A549 (cell line): ENCODE results near the gene CCR5. TPM values are rescaled to one million over a fixed set of nuclear protein-coding genes. Genes with fewer than 3 reads are reported as not detected.

Experiments used
- ATAC-seq, 2 experiments: fragments of 200-7000 bp in 1 of 2; fragments of >200 bp in 1 of 2; cut with Nextera tagmentation in 1 of 2; cut with Tn5 transposase in 1 of 2; 3 replicates each; pipeline versions ENCODE4 v1.8.0 to v1.9.1; 2018 to 2020; ENCODE audit warnings: mild to moderate bottlenecking in 1 of 2, moderate library complexity in 1 of 2
- CTCF ChIA-PET: fragments of 300-600 bp; sonication (Branson Sonifier 250); formaldehyde crosslinking; extraction: SDS; loops from one replicate; lab custom pipeline; 2021; ENCODE audit warnings: antibody characterized with exemption, inconsistent platforms; lab: Yijun Ruan, JAX
- POLR2A ChIA-PET: fragments of 350-600 bp; formaldehyde crosslinking; extraction: SDS; loops from one replicate; lab custom pipeline; 2021; ENCODE audit warnings: antibody characterized with exemption, inconsistent platforms; lab: Yijun Ruan, JAX
- DNase-seq, 2 experiments: peaks; one replicate each; pipeline versions ENCODE4 v3.0.0 to v3.0.0-alpha.2; 2011 to 2016; ENCODE audit warnings: low read depth in 1 of 2, low spot score in 1 of 2
- FAIRE-seq: peaks from 2 replicates; lab custom pipeline; 2011; peaks lifted over from hg19 to GRCh38; lab: Jason Lieb, UNC
- H3K27ac ChIP-seq, 2 experiments: fragments of >200 bp; sonication (Bioruptor Twin); formaldehyde crosslinking; 3 replicates each; pipeline ENCODE4 v1.5.1; 2016 to 2017
- H3K4me1 ChIP-seq: fragments of >200 bp; sonication (Bioruptor Twin); formaldehyde crosslinking; 3 replicates; pipeline ENCODE4 v1.6.1; 2016
- H3K4me2 ChIP-seq: fragments of >200 bp; sonication (Bioruptor Twin); formaldehyde crosslinking; 3 replicates; pipeline ENCODE4 v1.6.1; 2016
- H3K4me3 ChIP-seq: fragments of >200 bp; sonication (Bioruptor Twin); formaldehyde crosslinking; 3 replicates; pipeline ENCODE4 v1.5.1; 2016
- H3K9me3 ChIP-seq: fragments of >200 bp; sonication (Bioruptor Twin); formaldehyde crosslinking; 3 replicates; pipeline ENCODE4 v1.6.1; 2016
- ATOH8 ChIP-seq: fragments of 250-450 bp; sonication (Bioruptor Pico); IDR thresholded peaks from 2 replicates; pipeline ENCODE4 v1.5.0; 2020; ENCODE audit warnings: low read depth, mild to moderate bottlenecking, moderate library complexity
- CBX2 ChIP-seq: fragments of 200-600 bp; sonication (generic); IDR thresholded peaks from 2 replicates; pipeline ENCODE4 v1.6.1; 2016; ENCODE audit warnings: low read depth, mild to moderate bottlenecking, borderline replicate concordance
- CHD2 ChIP-seq: fragments of 150-350 bp; IDR thresholded peaks from 2 replicates; pipeline ENCODE4 v1.6.1; 2014; ENCODE audit warnings: low read length; ENCODE audit not compliant: partially characterized antibody
- EHF ChIP-seq: fragments of 250-450 bp; sonication (Bioruptor Pico); IDR thresholded peaks from 2 replicates; pipeline ENCODE4 v1.5.0; 2020; ENCODE audit warnings: mild to moderate bottlenecking
- ELK1 ChIP-seq: fragments of 150-350 bp; IDR thresholded peaks from 2 replicates; pipeline ENCODE4 v1.6.1; 2014; ENCODE audit warnings: low read depth, mild to moderate bottlenecking, low read length
- EP300 ChIP-seq, 2 experiments: fragments of >200 bp; sonication (Bioruptor Twin); formaldehyde crosslinking; IDR thresholded peaks; 2 replicates in 1 of 2; 3 replicates in 1 of 2; pipeline ENCODE4 v1.6.1; 2016 to 2017
- FOSL2 ChIP-seq, 2 experiments: fragments of 450-650 bp in 1 of 2; fragments of >200 bp in 1 of 2; sonication (Bioruptor Twin) in 1 of 2; formaldehyde crosslinking; IDR thresholded peaks; 2 replicates each; pipeline versions ENCODE4 v1.5.0 to v1.6.1; 2016 to 2020; ENCODE audit warnings: mild to moderate bottlenecking in 1 of 2, moderate library complexity in 1 of 2
- FOXS1 ChIP-seq: fragments of 250-450 bp; sonication (Bioruptor Pico); IDR thresholded peaks from 2 replicates; pipeline ENCODE4 v1.5.0; 2020; ENCODE audit warnings: mild to moderate bottlenecking, moderate library complexity
- HOXB13 ChIP-seq: fragments of 250-450 bp; sonication (Bioruptor Pico); IDR thresholded peaks from 2 replicates; pipeline ENCODE4 v1.5.0; 2020; ENCODE audit warnings: low read depth, mild to moderate bottlenecking, moderate library complexity
- KDM5A ChIP-seq: fragments of 200-600 bp; sonication (generic); IDR thresholded peaks from 2 replicates; pipeline ENCODE4 v1.6.1; 2016; ENCODE audit warnings: antibody characterized with exemption, mild to moderate bottlenecking
- MAX ChIP-seq: IDR thresholded peaks from 2 replicates; pipeline ENCODE4 v1.6.1; 2012
- POLR2A ChIP-seq: IDR thresholded peaks from 2 replicates; pipeline ENCODE4 v1.6.1; 2012; ENCODE audit warnings: mild to moderate bottlenecking, low read length
- RARB ChIP-seq: fragments of 250-450 bp; sonication (Bioruptor Pico); IDR thresholded peaks from 2 replicates; pipeline ENCODE4 v1.8.0; 2021; ENCODE audit warnings: mild to moderate bottlenecking, moderate library complexity
- REST ChIP-seq: fragments of 200-600 bp; sonication (generic); IDR thresholded peaks from 2 replicates; pipeline ENCODE4 v1.6.1; 2016; ENCODE audit warnings: antibody characterized with exemption, mild to moderate bottlenecking, moderate library complexity
- RFX5 ChIP-seq: fragments of 450-650 bp; IDR thresholded peaks from 2 replicates; pipeline ENCODE4 v1.7.1; 2014; ENCODE audit warnings: antibody characterized with exemption, mild to moderate bottlenecking, moderate library complexity
- TP53 ChIP-seq: fragments of 250-450 bp; sonication (Bioruptor Pico); IDR thresholded peaks from 2 replicates; pipeline ENCODE4 v1.5.0; 2021; ENCODE audit warnings: mild to moderate bottlenecking, moderate library complexity
- ZC3H11A ChIP-seq: fragments of 450-650 bp; IDR thresholded peaks from 2 replicates; pipeline ENCODE4 v1.6.1; 2014; ENCODE audit warnings: antibody characterized with exemption, mild to moderate bottlenecking
- ZNF302 ChIP-seq: fragments of 250-450 bp; sonication (Bioruptor Pico); IDR thresholded peaks from 2 replicates; pipeline ENCODE4 v1.9.0; 2021; ENCODE audit warnings: inconsistent platforms, mild to moderate bottlenecking, moderate library complexity
- WGBS: methylation state at CpG from one replicate; pipeline ENCODE4 v1.1.6; 2017; ENCODE audit errors: missing lambda C conversion rate; 5-methylcytosine and 5-hydroxymethylcytosine counted together
- polyA plus RNA-seq, 4 experiments: library from polyadenylated mRNA; depleted of rRNA in 3 of 4; stranded (reverse); fragments of >200 nt; fragmentation: RNase III in 1 of 4; extraction: RNeasy Plus Mini Kit Qiagen cat#74134 plus additional on column Dnase treatment in 1 of 4; gene quantifications; 2 replicates in 3 of 4; 3 replicates in 1 of 4; pipeline ENCODE4 v1.2.3, GENCODE V29; 2011 to 2017

The CCR5 gene
- polyA plus RNA-seq, 2 of the 4 experiments (the other 2 are of a cell fraction), result not detected

- no peak overlapping the region for H3K27ac ChIP-seq
- H3K4me1 ChIP-seq, result no peaks in the 10 kb centered on the region
- no peak overlapping the region for H3K4me2 ChIP-seq
- FAIRE-seq (no peak), DNase-seq (no peak), ATAC-seq (no peak)
- TF ChIP-seq ZC3H11A (no peak), ATOH8 (CRISPR knock-in tag) (no peak), CHD2 (no peak), ZNF302 (CRISPR knock-in tag) (no peak), TP53 (CRISPR knock-in tag) (no peak), ELK1 (no peak), RFX5 (no peak), EHF (no peak), REST (no peak), POLR2A (no peak), FOXS1 (no peak), FOSL2 (IDR thresholded peaks at IDR 0.05) (no peak), FOSL2 (CRISPR knock-in tag; IDR thresholded peaks at IDR 0.05) (no peak), CBX2 (no peak), MAX (no peak), RARB (no peak), EP300 (IDR thresholded peaks at IDR 0.05) (no peak)
- ChIA-PET POLR2A (no interaction called here), CTCF (interaction anchor here (1.3 kb wide), 1 partner anchor 13 kb away, joined by 3 read pairs; no protein-coding TSS in a partner anchor)
- WGBS, result 27% methylated on average over 4 of the region's 4 CpGs
- H3K4me3 ChIP-seq, result no peak overlapping the region
- H3K9me3 ChIP-seq, result no peaks in the 10 kb centered on the region; the same call in 2 of the 3 replicates
These were observed 5.7 kb upstream of the CCR5 start for GRCh38 chr3:46365041-46365440.

GRCh38 chr3:46365737-46366524 is 4.8 kb upstream of the CCR5 start:
- H3K4me2 ChIP-seq, result no peak overlapping the region
- ATAC-seq (no peak), DNase-seq (no peak), FAIRE-seq (no peak)
- no peak overlapping the region for H3K27ac ChIP-seq
- ChIA-PET POLR2A (no interaction called here), CTCF (interaction anchor here (1.1 kb wide), 1 partner anchor 12 kb away, joined by 4 read pairs; no protein-coding TSS in a partner anchor)
- no peaks in the 10 kb centered on the region for H3K4me1 ChIP-seq
- whole genome bisulfite sequencing, result 13% methylated on average over 5 of the region's 5 CpGs
- no peak overlapping the region for H3K4me3 ChIP-seq
- TF ChIP-seq KDM5A (no peak), HOXB13 (CRISPR knock-in tag) (no peak), ATOH8 (CRISPR knock-in tag) (no peak)
- no peaks in the 10 kb centered on the region; the same call in 2 of the 3 replicates for H3K9me3 ChIP-seq
